HuH-7.5 (cell line): ENCODE measurements around the gene MGAT5.

ENCODE experiments used
- DNase-seq: peaks from one replicate; pipeline ENCODE4 v3.0.0; 2011; ENCODE audit warnings: low spot score

MGAT5 gene

DNA sequence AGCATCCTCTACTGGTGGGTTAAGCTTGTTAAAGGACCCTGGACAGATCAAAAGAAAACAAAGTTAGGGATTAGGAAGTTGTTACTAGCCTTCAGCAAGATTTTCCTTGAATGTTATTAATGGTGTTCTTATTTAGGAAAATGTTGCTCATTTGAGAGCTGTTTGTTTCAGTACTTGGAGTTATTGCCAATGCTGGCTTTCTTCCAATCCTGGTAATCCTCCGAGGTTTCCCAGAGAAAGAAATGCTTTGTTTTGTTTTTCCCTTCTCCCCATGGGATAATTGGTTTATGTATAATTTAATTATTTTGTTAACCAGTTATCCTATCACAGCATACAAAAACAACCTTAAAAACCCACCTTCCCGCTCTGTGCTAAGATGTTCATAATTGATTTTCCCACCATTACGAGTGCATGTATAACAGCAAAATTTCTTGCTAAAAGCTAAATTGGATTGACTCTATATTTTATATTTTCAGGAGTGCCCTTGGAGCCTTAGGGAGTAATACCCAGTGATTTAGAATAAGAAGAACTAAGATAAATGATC lies 79.8 kb downstream of the MGAT5 start:
- DNase-seq = no peak

GRCh38 chr2:134334542-134335353 lies 80.9 kb downstream of the MGAT5 start:
- DNase-seq = no peak

DNA sequence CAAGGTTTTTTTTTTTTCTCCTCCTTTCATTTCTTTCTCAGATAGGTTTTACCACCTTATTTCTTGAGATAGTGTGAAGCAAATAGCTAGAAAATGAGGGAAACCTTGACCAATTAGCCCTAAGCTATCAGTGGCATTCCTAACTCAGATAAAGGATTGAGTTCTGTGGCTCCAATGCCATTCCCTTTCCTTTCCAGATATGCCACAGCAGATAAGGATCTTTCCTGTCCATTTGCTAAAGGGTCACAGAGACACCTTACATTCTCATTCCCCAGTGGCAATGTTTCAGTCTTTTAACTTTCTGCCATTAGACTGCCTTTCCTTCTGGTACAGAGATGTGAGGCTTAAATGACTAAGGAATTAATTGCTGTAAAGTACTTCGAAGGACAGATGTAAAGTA lies 81.7 kb downstream of the MGAT5 start:
- no peak for DNase-seq

DNA sequence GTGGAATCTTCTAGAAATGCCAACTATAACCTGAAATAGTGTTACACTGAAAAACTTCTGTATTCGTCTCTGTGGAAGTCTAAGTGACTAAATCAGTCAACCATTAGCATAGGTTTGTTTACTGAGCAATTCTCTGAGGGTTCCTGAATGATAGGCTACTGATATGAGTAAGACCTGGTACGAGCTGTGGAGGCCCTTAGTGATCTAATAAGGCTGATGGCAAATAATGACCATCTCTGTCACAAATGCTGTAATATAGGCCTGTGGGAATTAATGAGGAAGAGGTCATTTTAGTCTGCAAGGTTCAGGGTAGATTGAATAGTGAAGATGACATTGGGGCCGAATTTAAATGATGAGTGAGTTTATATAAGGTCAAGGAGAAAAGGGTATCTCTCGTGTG lies 82.5 kb downstream of the MGAT5 start:
- no peak for DNase-seq

- no peak for DNase-seq
These were observed 83.0 kb downstream of the MGAT5 start for GRCh38 chr2:134336921-134337320.

- no peak for DNase-seq
These were observed 83.8 kb downstream of the MGAT5 start for GRCh38 chr2:134337631-134338030.

GRCh38 chr2:134338208-134338607 lies 84.3 kb downstream of the MGAT5 start:
- no peak for DNase-seq

- no peak for DNase-seq
These were observed 87.6 kb downstream of the MGAT5 start for GRCh38 chr2:134341476-134341875.

GRCh38 chr2:134344954-134345697 lies 91.3 kb downstream of the MGAT5 start:
- DNase-seq = no peak

- no peak for DNase-seq
These were observed 92.3 kb downstream of the MGAT5 start for GRCh38 chr2:134346141-134346540.

DNA sequence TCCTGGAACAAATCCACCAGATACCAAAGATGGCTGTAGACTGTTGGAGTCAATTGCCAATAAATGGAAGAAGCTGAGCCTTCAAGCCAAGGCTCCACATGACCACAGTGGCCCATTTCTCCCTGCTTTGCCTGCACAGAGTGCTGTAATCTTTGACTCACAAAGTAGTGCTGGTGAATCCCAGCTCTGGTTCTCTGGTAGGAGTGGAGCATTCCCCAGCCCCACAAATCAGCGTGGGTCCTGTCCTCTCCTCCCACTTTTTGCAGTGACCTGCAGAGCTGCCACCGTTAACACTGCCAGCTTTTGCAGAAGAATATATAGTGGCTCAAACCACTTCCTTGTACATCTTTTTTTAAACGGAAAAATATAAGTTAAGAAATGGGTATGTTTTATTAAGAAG lies 93.9 kb downstream of the MGAT5 start:
- DNase-seq = no peak

DNA sequence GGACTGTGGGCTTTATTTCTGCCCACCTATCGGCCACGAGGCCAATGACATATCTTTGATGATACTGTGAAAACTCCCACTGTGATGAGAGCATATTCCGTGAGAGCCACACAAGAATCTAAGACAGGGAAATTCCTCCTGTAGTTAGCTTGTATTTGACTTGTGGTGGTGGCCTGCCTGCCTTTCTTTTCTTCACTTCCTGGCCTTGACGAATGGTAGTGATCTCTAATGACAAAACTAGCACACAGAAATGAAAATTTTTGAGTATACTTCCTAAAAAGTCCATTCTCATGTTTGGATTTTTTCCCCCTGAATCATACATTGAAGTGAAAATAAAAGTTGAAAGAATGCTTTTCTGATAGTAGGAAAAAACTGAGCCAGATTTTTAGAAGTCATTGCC lies 94.4 kb downstream of the MGAT5 start:
- DNase-seq = no peak

DNA sequence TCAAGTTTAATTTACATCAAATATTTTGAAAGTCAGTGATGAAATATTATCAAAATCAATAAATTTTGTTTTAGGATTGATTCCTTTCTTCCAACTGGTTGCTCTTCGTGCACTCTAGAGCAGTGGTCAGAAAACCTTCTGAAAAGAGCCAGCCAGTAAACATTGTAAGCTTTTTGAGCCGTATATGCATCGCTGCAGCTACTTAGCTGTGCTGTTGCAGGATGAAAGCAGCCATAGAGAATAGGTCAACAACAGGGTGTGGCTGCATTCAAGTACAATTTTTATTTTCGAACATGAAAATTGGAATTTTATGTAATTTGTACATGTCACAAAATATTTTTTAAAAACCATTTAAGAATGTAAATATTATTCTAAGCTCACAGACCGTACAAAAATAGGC lies 94.9 kb downstream of the MGAT5 start:
- no peak for DNase-seq

GRCh38 chr2:134351016-134351415 lies 97.1 kb downstream of the MGAT5 start:
- no peak for DNase-seq

DNA sequence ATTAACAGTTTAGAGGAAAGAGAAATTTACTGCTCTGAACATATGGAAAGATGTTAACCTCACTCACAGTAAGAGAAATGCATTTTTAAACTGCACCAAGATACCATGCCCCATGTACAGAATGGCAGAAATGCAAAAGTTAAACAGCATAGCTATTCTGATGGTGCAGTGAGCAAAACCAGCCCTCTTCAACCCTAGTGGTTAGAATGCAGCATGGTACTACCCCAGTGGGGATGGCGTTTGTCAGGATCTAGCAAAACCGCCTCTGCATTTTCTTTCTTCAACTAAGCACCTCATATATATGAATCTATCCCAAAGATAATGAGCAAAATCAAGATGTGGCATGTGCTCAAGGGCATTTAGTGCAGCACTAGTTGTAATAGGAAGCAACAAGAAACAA lies 98.0 kb downstream of the MGAT5 start:
- DNase-seq = no peak

DNA sequence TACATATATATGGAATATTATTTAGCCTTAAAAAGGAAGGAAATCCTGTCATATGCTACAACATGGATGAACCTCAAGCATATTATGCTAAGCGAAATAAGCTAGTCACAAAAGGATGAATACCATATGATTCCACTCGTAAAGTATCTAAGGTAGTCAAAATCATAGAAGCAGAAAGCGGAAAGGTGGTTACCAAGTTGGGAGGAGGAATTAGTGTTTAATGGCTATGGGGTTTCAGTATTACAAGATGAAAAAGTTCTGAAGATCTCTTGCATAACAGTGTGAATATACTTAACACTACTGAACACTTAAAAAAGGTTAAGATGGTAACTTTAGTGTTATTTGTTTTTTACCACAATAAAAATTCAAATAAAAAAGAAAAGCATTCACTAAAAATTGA lies 99.0 kb downstream of the MGAT5 start:
- DNase-seq = no peak

DNA sequence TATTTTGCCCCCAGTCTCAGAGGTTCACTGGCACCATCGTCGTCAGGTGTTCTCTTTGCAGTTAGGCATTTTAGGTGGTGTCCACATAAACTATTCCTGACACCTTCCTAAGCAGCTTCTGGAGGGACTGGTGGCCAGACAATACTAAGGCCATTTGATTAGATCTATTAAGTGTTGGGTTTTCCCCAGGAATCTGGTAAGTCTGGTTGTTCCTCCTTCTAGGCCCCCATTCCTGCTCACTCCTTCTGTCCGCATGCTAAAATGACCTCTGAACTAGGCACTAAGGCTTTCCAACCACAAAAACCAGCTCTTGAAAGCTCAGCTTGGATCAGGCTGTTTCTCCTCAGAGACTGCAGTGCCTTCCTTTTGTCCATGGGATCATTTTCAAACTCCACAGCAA lies 100.7 kb downstream of the MGAT5 start:
- no peak for DNase-seq

- DNase-seq = no peak
These were observed 103.9 kb downstream of the MGAT5 start for GRCh38 chr2:134357814-134358213.

DNA sequence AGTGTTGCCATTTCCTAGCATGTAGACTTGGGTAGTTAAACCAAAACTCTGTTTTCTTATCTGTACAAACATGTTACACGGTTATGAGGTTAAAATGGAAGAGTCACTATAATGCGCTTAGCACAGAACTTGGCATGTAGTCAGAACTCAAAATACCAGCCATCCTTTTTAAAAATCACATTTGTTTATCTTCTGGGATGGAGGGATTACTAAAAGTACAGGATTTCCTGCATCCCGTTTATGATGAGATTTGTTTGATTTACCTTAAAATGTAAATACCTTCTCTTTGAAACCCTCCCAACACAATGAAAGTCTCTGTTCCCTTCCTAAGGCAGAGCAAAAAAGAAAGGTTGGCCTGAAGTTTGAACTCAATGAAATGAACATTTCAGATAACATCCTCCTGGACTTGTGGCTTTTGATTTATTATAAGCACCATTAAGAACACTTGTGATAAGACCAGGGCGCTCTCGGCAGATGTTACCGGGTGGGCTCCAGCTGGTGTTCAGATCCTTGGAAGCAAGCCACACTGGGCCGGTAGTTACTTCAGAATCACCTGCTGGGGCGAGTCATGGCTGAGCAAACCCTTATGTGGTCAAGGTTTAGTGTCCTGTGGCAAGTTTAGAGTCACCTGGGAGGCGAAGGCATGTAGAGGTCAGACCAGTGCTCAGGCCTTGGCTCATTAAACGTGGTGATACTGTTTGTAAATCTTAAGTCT lies 105.7 kb downstream of the MGAT5 start:
- DNase-seq = no peak

- no peak for DNase-seq
These were observed 107.0 kb downstream of the MGAT5 start for GRCh38 chr2:134360745-134361487.

DNA sequence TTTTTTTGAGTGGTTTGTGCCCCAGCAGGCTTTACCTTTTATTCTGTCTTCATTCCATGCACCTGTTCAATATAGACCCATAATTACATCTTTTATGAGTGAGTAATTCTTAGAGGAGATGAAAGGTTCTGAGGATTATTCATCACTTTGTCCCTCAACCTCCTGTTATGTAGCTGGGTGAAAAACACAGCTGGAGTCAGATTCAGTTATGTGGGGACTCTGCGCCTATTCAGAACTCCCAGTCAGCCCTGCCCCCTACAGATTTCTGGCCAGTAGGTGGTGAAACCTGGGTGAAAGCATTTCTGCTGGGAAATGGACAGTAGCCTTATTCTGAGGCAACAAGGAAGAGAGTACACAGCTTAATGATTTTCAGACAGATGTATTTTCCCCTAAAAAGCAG lies 107.8 kb downstream of the MGAT5 start:
- no peak for DNase-seq

DNA sequence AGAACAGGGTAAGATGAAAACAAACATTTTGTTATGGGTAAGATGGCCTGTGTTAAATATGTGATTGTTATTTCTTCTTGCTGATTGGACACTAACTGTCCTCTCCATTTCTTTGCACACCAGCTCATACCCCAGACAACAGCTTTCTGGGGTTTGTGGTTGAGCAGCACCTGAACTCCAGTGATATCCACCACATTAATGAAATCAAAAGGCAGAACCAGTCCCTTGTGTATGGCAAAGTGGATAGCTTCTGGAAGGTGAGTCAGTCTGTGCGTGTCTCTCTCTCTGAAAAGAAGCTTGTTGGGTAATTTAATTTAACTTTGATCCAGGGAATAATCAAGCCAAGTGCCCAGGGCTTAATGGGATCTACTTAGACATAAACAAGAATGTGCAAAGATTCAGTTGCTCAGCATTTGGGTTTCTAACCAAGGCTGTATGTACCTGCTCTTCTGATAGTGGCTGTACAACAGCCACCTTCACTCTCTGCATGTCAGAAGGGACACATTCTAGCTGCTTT lies 108.3 kb downstream of the MGAT5 start:
- DNase-seq = no peak
